SU-DHL-6 (cell line): ENCODE results near the gene STX18.

ENCODE experiments used
- H2AFZ ChIP-seq: fragments of 200-600 bp; sonication (generic); 2 replicates; pipeline ENCODE4 v1.6.1; 2014; ENCODE audit warnings: low read depth, mild to moderate bottlenecking, moderate library complexity, mixed read lengths, antibody characterized with exemption, low read length; ENCODE audit not compliant: severe bottlenecking
- H3F3A ChIP-seq: fragments of 200-600 bp; shearing (Covaris generic); 2 replicates; pipeline ENCODE4 v1.6.0; 2016; ENCODE audit warnings: antibody characterized with exemption, mild to moderate bottlenecking; ENCODE audit not compliant: insufficient read depth
- H3K27ac ChIP-seq: fragments of 200-600 bp; sonication (generic); 2 replicates; pipeline ENCODE4 v1.5.1; 2016; ENCODE audit warnings: low read depth, mild to moderate bottlenecking, low read length, moderate library complexity, mixed read lengths
- H3K27me3 ChIP-seq: fragments of 200-600 bp; sonication (generic), shearing (Covaris generic); 2 replicates; pipeline ENCODE4 v1.6.0; 2014; ENCODE audit warnings: mild to moderate bottlenecking, low read length
- H3K36me3 ChIP-seq: fragments of 200-600 bp; sonication (generic); 2 replicates; pipeline ENCODE4 v1.6.1; 2014; ENCODE audit warnings: mild to moderate bottlenecking, low read length, mixed read lengths
- H3K4me2 ChIP-seq: fragments of 300-600, 200-600 bp; shearing (Covaris generic), sonication (generic); 2 replicates; pipeline ENCODE4 v1.6.0; 2014; ENCODE audit warnings: low read length, low read depth, mild to moderate bottlenecking; ENCODE audit not compliant: poor library complexity, severe bottlenecking
- H3K4me3 ChIP-seq: fragments of 200-600 bp; sonication (generic); 2 replicates; pipeline ENCODE4 v1.5.1; 2014; ENCODE audit warnings: antibody characterized with exemption, low read length, mild to moderate bottlenecking, mixed read lengths; ENCODE audit not compliant: insufficient read depth, poor library complexity, severe bottlenecking
- H3K79me2 ChIP-seq: fragments of 200-600 bp; sonication (generic); 2 replicates; pipeline ENCODE4 v1.6.1; 2014; ENCODE audit warnings: mild to moderate bottlenecking, low read length, moderate library complexity; ENCODE audit not compliant: insufficient read depth
- H3K9ac ChIP-seq: fragments of 200-600 bp; sonication (generic); 2 replicates; pipeline ENCODE4 v1.7.0; 2014; ENCODE audit warnings: mild to moderate bottlenecking, low read length
- H3K9me2 ChIP-seq: fragments of 200-600 bp; sonication (generic); replicated peaks from 2 replicates; pipeline ENCODE4 v1.6.1; 2014; ENCODE audit warnings: low read length; ENCODE audit not compliant: insufficient read depth
- H3K9me3 ChIP-seq: fragments of 200-600 bp; sonication (generic); 2 replicates; pipeline ENCODE4 v1.6.1; 2014; ENCODE audit warnings: low read length, mixed read lengths; ENCODE audit not compliant: insufficient read depth
- H4K20me1 ChIP-seq: fragments of 200-600 bp; sonication (generic); 2 replicates; pipeline ENCODE4 v1.6.1; 2014; ENCODE audit warnings: low read depth, mild to moderate bottlenecking, antibody characterized with exemption, low read length, moderate library complexity, mixed read lengths
- CTCF ChIP-seq: fragments of 200-600 bp; sonication (generic); IDR thresholded peaks from one replicate; pipeline ENCODE4 v1.5.1; 2017; ENCODE audit warnings: antibody characterized with exemption, mild to moderate bottlenecking, low read length, moderate library complexity; ENCODE audit not compliant: insufficient read depth, poor library complexity, severe bottlenecking
- EZH2phosphoT487 ChIP-seq: fragments of 200-600 bp; sonication (generic), shearing (Covaris generic); conservative IDR thresholded peaks from 2 replicates; pipeline ENCODE4 v1.6.1; 2018; ENCODE audit warnings: mild to moderate bottlenecking, antibody characterized with exemption, low read length, moderate library complexity, mixed read lengths

The STX18 gene

GRCh38 chr4:4406455-4407298 is 135.2 kb downstream of the STX18 start:
- Histone ChIP-seq H3K27ac (no peak overlapping the region), H3F3A (no peaks in the 10 kb centered on the region), H2AFZ (no peak overlapping the region), H3K4me3 (no peak overlapping the region), H3K9me3 (no peaks in the 10 kb centered on the region), H3K9ac (no peak overlapping the region), H3K36me3 (no peaks in the 10 kb centered on the region), H3K9me2 (no peaks in the 10 kb centered on the region), H3K79me2 (peaks cover 5% of the 10 kb centered on the region; the same call in 1 of the 2 replicates), H3K4me2 (no peak overlapping the region), H3K27me3 (no peaks in the 10 kb centered on the region), H4K20me1 (no peaks in the 10 kb centered on the region)
- TF ChIP-seq CTCF (no peak), EZH2phosphoT487 (no peak)

GRCh38 chr4:4405358-4405962 is 136.4 kb downstream of the STX18 start:
- Histone ChIP-seq H3K79me2 (peaks cover 15% of the 10 kb centered on the region; the same call in 1 of the 2 replicates), H3K9ac (no peak overlapping the region), H3K27ac (no peak overlapping the region), H3K9me2 (no peaks in the 10 kb centered on the region), H3K27me3 (no peaks in the 10 kb centered on the region), H2AFZ (no peak overlapping the region), H3K4me2 (no peak overlapping the region), H4K20me1 (no peaks in the 10 kb centered on the region), H3F3A (no peaks in the 10 kb centered on the region), H3K9me3 (no peaks in the 10 kb centered on the region), H3K4me3 (no peak overlapping the region), H3K36me3 (no peaks in the 10 kb centered on the region)
- no peak for TF ChIP-seq EZH2phosphoT487
- TF ChIP-seq CTCF = no peak

GRCh38 chr4:4402966-4403365 is 138.9 kb downstream of the STX18 start:
- H3K4me2 ChIP-seq = no peak overlapping the region
- no peak overlapping the region for H3K9ac ChIP-seq
- no peaks in the 10 kb centered on the region for H3K9me2 ChIP-seq
- no peaks in the 10 kb centered on the region for H4K20me1 ChIP-seq
- no peak overlapping the region for H2AFZ ChIP-seq
- peaks cover 7% of the 10 kb centered on the region for H3K36me3 ChIP-seq
- peaks cover 20% of the 10 kb centered on the region; the same call in 1 of the 2 replicates for H3K79me2 ChIP-seq
- no peaks in the 10 kb centered on the region for H3K27me3 ChIP-seq
- H3K4me3 ChIP-seq = no peak overlapping the region
- no peak overlapping the region for H3K27ac ChIP-seq
- H3K9me3 ChIP-seq = no peaks in the 10 kb centered on the region
- no peak for TF ChIP-seq EZH2phosphoT487
- TF ChIP-seq CTCF = no peak
- no peaks in the 10 kb centered on the region for H3F3A ChIP-seq
